ENCODE results near the gene TMPRSS2. TPM values are rescaled to one million over a fixed set of nuclear protein-coding genes. Genes with fewer than 3 reads are reported as not detected.

Gene TMPRSS2
- total and polyA plus RNA-seq, 2 of the 13 experiments (the other 11 are each of a cell fraction or from before 2014, with no cell fraction given): 1.7 to 1.8 TPM

DNA sequence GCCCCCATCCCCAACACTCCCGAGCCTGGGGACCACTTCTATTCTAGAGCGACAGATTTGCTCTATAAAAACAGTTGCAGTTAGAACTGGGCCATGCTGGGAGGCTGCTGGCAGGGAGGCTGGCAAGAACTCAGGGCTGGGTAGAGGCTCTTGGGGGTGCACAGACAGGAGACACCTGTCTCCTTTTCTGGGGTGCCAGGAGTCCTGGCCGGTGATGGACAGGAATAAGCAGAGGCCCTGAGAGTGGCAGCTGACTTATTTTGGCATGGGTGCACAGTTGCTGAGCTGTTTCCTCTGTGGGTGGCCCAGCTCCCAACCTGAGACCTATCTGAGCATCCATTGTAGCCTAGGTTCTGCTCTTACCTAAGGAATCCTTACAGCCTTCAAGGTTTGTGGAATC lies 39.2 kb upstream of the TMPRSS2 start (continued):
- no peak for TF ChIP-seq ZNF841 (CRISPR knock-in tag; IDR thresholded peaks at IDR 0.05; ENCODE audit: borderline replicate concordance)
- TF ChIP-seq, protein P1, sequence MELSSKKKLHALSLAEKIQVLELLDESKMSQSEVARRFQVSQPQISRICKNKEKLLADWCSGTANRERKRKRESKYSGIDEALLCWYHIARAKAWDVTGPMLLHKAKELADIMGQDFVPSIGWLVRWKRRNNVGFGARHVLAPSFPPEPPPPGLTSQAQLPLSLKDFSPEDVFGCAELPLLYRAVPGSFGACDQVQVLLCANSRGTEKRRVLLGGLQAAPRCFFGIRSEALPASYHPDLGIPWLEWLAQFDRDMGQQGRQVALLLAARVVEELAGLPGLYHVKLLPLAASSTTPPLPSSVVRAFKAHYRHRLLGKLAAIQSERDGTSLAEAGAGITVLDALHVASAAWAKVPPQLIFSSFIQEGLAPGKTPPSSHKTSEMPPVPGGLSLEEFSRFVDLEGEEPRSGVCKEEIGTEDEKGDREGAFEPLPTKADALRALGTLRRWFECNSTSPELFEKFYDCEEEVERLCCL (CRISPR knock-in tag; IDR thresholded peaks at IDR 0.05; ENCODE audit: borderline replicate concordance): no peak
- TF ChIP-seq ZBTB8A (CRISPR knock-in tag; IDR thresholded peaks at IDR 0.05; ENCODE audit: borderline replicate concordance, low read depth): no peak
- TF ChIP-seq, protein P2, sequence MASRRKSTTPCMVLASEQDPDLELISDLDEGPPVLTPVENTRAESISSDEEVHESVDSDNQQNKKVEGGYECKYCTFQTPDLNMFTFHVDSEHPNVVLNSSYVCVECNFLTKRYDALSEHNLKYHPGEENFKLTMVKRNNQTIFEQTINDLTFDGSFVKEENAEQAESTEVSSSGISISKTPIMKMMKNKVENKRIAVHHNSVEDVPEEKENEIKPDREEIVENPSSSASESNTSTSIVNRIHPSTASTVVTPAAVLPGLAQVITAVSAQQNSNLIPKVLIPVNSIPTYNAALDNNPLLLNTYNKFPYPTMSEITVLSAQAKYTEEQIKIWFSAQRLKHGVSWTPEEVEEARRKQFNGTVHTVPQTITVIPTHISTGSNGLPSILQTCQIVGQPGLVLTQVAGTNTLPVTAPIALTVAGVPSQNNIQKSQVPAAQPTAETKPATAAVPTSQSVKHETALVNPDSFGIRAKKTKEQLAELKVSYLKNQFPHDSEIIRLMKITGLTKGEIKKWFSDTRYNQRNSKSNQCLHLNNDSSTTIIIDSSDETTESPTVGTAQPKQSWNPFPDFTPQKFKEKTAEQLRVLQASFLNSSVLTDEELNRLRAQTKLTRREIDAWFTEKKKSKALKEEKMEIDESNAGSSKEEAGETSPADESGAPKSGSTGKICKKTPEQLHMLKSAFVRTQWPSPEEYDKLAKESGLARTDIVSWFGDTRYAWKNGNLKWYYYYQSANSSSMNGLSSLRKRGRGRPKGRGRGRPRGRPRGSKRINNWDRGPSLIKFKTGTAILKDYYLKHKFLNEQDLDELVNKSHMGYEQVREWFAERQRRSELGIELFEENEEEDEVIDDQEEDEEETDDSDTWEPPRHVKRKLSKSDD (CRISPR knock-in tag; IDR thresholded peaks at IDR 0.05; ENCODE audit: low read depth): no peak
- TF ChIP-seq SMC3 (IDR thresholded peaks at IDR 0.05; ENCODE audit: low read length): no peak
- TF ChIP-seq NFYC (CRISPR knock-in tag; IDR thresholded peaks at IDR 0.05): no peak
- no peak for TF ChIP-seq NFYB (CRISPR knock-in tag; IDR thresholded peaks at IDR 0.05)
- TF ChIP-seq ZNF484 (CRISPR knock-in tag; IDR thresholded peaks at IDR 0.05; ENCODE audit: borderline replicate concordance, low read depth): no peak
- TF ChIP-seq, protein P3, sequence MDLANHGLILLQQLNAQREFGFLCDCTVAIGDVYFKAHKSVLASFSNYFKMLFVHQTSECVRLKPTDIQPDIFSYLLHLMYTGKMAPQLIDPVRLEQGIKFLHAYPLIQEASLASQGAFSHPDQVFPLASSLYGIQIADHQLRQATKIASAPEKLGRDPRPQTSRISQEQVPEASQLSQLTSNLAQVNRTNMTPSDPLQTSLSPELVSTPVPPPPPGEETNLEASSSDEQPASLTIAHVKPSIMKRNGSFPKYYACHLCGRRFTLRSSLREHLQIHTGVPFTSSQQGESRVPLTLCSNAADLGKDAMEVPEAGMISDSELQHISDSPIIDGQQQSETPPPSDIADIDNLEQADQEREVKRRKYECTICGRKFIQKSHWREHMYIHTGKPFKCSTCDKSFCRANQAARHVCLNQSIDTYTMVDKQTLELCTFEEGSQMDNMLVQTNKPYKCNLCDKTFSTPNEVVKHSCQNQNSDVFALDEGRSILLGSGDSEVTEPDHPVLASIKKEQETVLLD (CRISPR knock-in tag; IDR thresholded peaks at IDR 0.05; ENCODE audit: low read depth): no peak
- TF ChIP-seq ZNF883 (CRISPR knock-in tag; IDR thresholded peaks at IDR 0.05; ENCODE audit: not compliant biosample characterization): no peak
- TF ChIP-seq ZNF260 (CRISPR knock-in tag; IDR thresholded peaks at IDR 0.05; ENCODE audit: borderline replicate concordance, low read depth): no peak

Measured in HepG2 (cell line).